Testis (tissue), 3 donors: ENCODE results near the gene WLS. TPM values are rescaled to one million over a fixed set of nuclear protein-coding genes. Genes with fewer than 3 reads are reported as not detected.

Source experiments
- DNase-seq: peaks from one replicate; pipeline ENCODE4 v3.0.0-alpha.2; 2019
- H3K27ac ChIP-seq, 2 donors: fragments of 200-600 bp; sonication (generic); one replicate each; pipeline ENCODE4 v1.5.1; 2019
- H3K27me3 ChIP-seq: fragments of 200-600 bp; sonication (generic); one replicate; pipeline ENCODE4 v1.5.1; 2019
- H3K36me3 ChIP-seq: fragments of 200-600 bp; sonication (generic); one replicate; pipeline ENCODE4 v1.5.1; 2017; ENCODE audit warnings: low read depth; ENCODE audit errors: missing control alignments
- H3K4me1 ChIP-seq: fragments of 200-600 bp; sonication (generic); one replicate; pipeline ENCODE4 v1.5.1; 2019
- H3K4me3 ChIP-seq, 2 donors: fragments of 200-600 bp; sonication (generic); one replicate each; pipeline ENCODE4 v1.5.1; 2017 to 2019
- H3K9me3 ChIP-seq: fragments of 200-600 bp; sonication (generic); one replicate; pipeline ENCODE4 v1.5.1; 2017
- CTCF ChIP-seq, 3 experiments: fragments of 450-650 bp in 2 of 3; fragments of 200-600 bp in 1 of 3; sonication (generic) in 1 of 3; IDR thresholded peaks; one replicate each; pipeline ENCODE4 v1.5.1; 2016 to 2019; ENCODE audit warnings: antibody characterized with exemption in 3 of 3, mild to moderate bottlenecking in 2 of 3, moderate library complexity in 1 of 3
- POLR2A ChIP-seq: fragments of 450-650 bp; IDR thresholded peaks from one replicate; pipeline ENCODE4 v1.6.1; 2017; ENCODE audit warnings: antibody characterized with exemption, mild to moderate bottlenecking, moderate library complexity
- WGBS, 2 donors: methylation state at CpG; one replicate each; pipeline ENCODE4 v1.1.5; 2018; 5-methylcytosine and 5-hydroxymethylcytosine counted together
- intact Hi-C: fragments of 100-400 bp; cut with DNase I; formaldehyde crosslinking; loops from one replicate; pipeline ENCODE4 v1.15.1; 2023; ENCODE audit warnings: low total_unique reads
- polyA plus RNA-seq: library from polyadenylated mRNA; stranded (reverse); fragments of 350-450 nt; fragmentation: Illumina TruSeq; extraction: RNeasy Lipid Tissue Mini Kit (QIAGEN cat#74804); gene quantifications from one replicate; pipeline ENCODE4 v1.2.3, GENCODE V29; 2014; ENCODE audit warnings: low read depth, low replicate concordance; ENCODE audit not compliant: insufficient read depth
- total RNA-seq, 2 donors: library from RNA; depleted of rRNA; stranded (reverse); fragments of >200 nt; gene quantifications; one replicate each; pipeline ENCODE4 v1.2.3, GENCODE V29; 2016

Gene WLS
- total and polyA plus RNA-seq, 3 donors from 2014 or later, result 32.6 to 93.7 (median 75.5) TPM

GRCh38 chr1:68276448-68276847 is 44.1 kb upstream of the WLS start:
- Histone ChIP-seq H3K4me3 (no peak overlapping the region), H3K27me3 (no peaks in the 10 kb centered on the region), H3K36me3 (no peaks in the 10 kb centered on the region), H3K9me3 (no peaks in the 10 kb centered on the region), H3K27ac (no peak overlapping the region), H3K4me1 (no peaks in the 10 kb centered on the region)
- TF ChIP-seq CTCF (IDR thresholded peaks at IDR 0.05), result no peak
- TF ChIP-seq POLR2A, result no peak
- no peak for DNase-seq
- WGBS, 2 donors, result 74 to 84% methylated on average over 2 of the region's 2 CpGs
- intact Hi-C loops, result no loop called here

GRCh38 chr1:68273530-68273929 is 41.2 kb upstream of the WLS start:
- Histone ChIP-seq H3K27ac (no peak overlapping the region), H3K9me3 (no peaks in the 10 kb centered on the region), H3K4me1 (no peaks in the 10 kb centered on the region), H3K4me3 (no peak overlapping the region), H3K27me3 (no peaks in the 10 kb centered on the region), H3K36me3 (no peaks in the 10 kb centered on the region)
- 72 to 76% methylated on average over 4 of the region's 4 CpGs for WGBS, 2 donors
- TF ChIP-seq POLR2A (no peak), CTCF (IDR thresholded peaks at IDR 0.05) (no peak)
- intact Hi-C loops, result no loop called here
- DNase-seq, result no peak

- 63 to 71% methylated on average over 5 of the region's 5 CpGs for WGBS, 2 donors
- H3K27me3 ChIP-seq, result no peaks in the 10 kb centered on the region
- no peaks in the 10 kb centered on the region for H3K4me1 ChIP-seq
- no peak for TF ChIP-seq CTCF (IDR thresholded peaks at IDR 0.05)
- intact Hi-C loops, result no loop called here
- no peak overlapping the region for H3K4me3 ChIP-seq
- no peaks in the 10 kb centered on the region for H3K36me3 ChIP-seq
- H3K27ac ChIP-seq, result no peak overlapping the region
- no peaks in the 10 kb centered on the region for H3K9me3 ChIP-seq
- DNase-seq, result no peak
Measured at GRCh38 chr1:68271596-68271995, 39.3 kb upstream of the WLS start.

GRCh38 chr1:68270951-68271350 is 38.6 kb upstream of the WLS start:
- no peak for TF ChIP-seq CTCF (IDR thresholded peaks at IDR 0.05)
- TF ChIP-seq POLR2A, result no peak
- Histone ChIP-seq H3K36me3 (no peaks in the 10 kb centered on the region), H3K4me3 (no peak overlapping the region), H3K4me1 (no peaks in the 10 kb centered on the region), H3K27ac (no peak overlapping the region), H3K27me3 (no peaks in the 10 kb centered on the region), H3K9me3 (no peaks in the 10 kb centered on the region)
- no peak for DNase-seq
- intact Hi-C loops, result no loop called here

- no peaks in the 10 kb centered on the region for H3K9me3 ChIP-seq
- intact Hi-C loops, result no loop called here
- H3K27ac ChIP-seq, result no peak overlapping the region
- no peaks in the 10 kb centered on the region for H3K36me3 ChIP-seq
- WGBS, 2 donors, result 59 to 72% methylated on average over 3 of the region's 3 CpGs
- no peak for TF ChIP-seq CTCF (IDR thresholded peaks at IDR 0.05)
- TF ChIP-seq POLR2A, result no peak
- no peak for DNase-seq
- no peaks in the 10 kb centered on the region for H3K27me3 ChIP-seq
- no peak overlapping the region for H3K4me3 ChIP-seq
- no peaks in the 10 kb centered on the region for H3K4me1 ChIP-seq
Measured at GRCh38 chr1:68269637-68270430, 37.5 kb upstream of the WLS start.
